Osteocyte (in vitro differentiated cells): ENCODE measurements around the gene ZKSCAN8. TPM values are rescaled to one million over a fixed set of nuclear protein-coding genes. Genes with fewer than 3 reads are reported as not detected.

Source experiments
- DNase-seq: peaks from one replicate; pipeline ENCODE4 v3.0.0; 2021; ENCODE audit warnings: mixed read lengths; ENCODE audit not compliant: unreplicated experiment; ENCODE audit errors: extremely low spot score
- H3K27ac Mint-ChIP-seq: one replicate; pipeline ENCODE4 v1.8.0; 2021; ENCODE audit warnings: mild to moderate bottlenecking, mixed read lengths; ENCODE audit not compliant: unreplicated experiment
- H3K27me3 Mint-ChIP-seq: one replicate; pipeline ENCODE4 v1.8.0; 2021; ENCODE audit warnings: mixed read lengths; ENCODE audit not compliant: unreplicated experiment
- H3K36me3 Mint-ChIP-seq: one replicate; pipeline ENCODE4 v1.8.0; 2021; ENCODE audit warnings: mixed read lengths; ENCODE audit not compliant: unreplicated experiment
- H3K4me1 Mint-ChIP-seq: one replicate; pipeline ENCODE4 v1.8.0; 2021; ENCODE audit warnings: mixed read lengths; ENCODE audit not compliant: unreplicated experiment
- H3K4me3 Mint-ChIP-seq: one replicate; pipeline ENCODE4 v1.8.0; 2021; ENCODE audit warnings: mild to moderate bottlenecking, moderate library complexity, mixed read lengths; ENCODE audit not compliant: unreplicated experiment
- H3K9me3 Mint-ChIP-seq: one replicate; pipeline ENCODE4 v1.8.0; 2021; ENCODE audit warnings: mixed read lengths; ENCODE audit not compliant: unreplicated experiment
- CTCF ChIP-seq: fragments of 200-600 bp; sonication (generic); IDR thresholded peaks from 2 replicates; pipeline ENCODE4 v1.5.0; 2021; ENCODE audit warnings: antibody characterized with exemption, mild to moderate bottlenecking, moderate library complexity
- total RNA-seq: library from RNA; stranded (reverse); gene quantifications from 2 replicates; pipeline ENCODE4 v1.2.1, GENCODE V29; 2021

ZKSCAN8 gene
- total RNA-seq, 1 donor from 2014 or later, result 36.3 TPM

DNA sequence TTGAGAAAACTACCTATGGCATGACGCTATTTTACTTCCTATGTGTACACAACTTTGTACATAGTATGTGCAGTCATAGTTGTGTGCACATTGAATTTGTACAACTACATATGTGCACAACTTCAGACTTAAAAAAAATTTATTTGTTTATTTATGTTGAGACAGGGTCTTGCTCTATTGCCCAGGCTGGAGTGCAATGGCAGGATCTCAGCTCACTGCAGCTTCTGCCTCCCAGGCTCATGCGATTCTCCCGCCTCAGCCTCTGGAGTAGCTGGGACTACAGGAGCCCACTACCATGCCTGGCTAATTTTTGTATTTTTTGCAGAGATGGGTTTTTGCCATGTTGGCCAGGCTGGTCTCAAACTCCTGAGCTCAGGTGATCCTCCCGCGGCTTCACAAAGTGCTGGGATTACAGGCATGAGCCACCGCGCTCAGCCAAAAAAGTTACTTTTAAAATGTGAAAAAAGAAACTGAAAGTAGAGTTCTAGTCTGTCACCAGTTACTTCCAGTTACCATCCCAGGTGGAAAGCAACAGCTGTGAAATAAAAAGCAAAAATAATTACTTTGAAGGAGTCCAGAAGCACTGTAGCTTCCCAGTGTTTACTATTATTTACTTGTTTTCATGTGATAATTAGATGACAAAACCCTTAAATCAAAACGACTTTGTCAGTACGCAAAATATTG is 1.7 kb upstream of the ZKSCAN8 start:
- peak overlapping the region; percentile 19 for H3K4me3 Mint-ChIP-seq
- H3K27ac Mint-ChIP-seq, result no peak overlapping the region
- peaks cover 7% of the 10 kb centered on the region for H3K36me3 Mint-ChIP-seq
- H3K9me3 Mint-ChIP-seq, result no peaks in the 10 kb centered on the region
- H3K4me1 Mint-ChIP-seq, result peaks cover 44% of the 10 kb centered on the region
- DNase-seq, result no peak
- TF ChIP-seq CTCF, result no peak
- H3K27me3 Mint-ChIP-seq, result no peaks in the 10 kb centered on the region

- Mint-ChIP-seq H3K27ac (no peak overlapping the region), H3K36me3 (peaks cover 14% of the 10 kb centered on the region), H3K9me3 (no peaks in the 10 kb centered on the region), H3K4me1 (peaks cover 45% of the 10 kb centered on the region), H3K4me3 (peak overlapping the region; percentile 19), H3K27me3 (no peaks in the 10 kb centered on the region)
- TF ChIP-seq CTCF, result no peak
- DNase-seq, result no peak
Observed at GRCh38 chr6:28140616-28141015, 1.1 kb upstream of the ZKSCAN8 start.

GRCh38 chr6:28142446-28142845 is 763 bp downstream of the ZKSCAN8 start:
- Mint-ChIP-seq H3K27me3 (no peaks in the 10 kb centered on the region), H3K36me3 (peaks cover 25% of the 10 kb centered on the region), H3K27ac (peak overlapping the region; percentile 93), H3K4me3 (peak overlapping the region; percentile 97), H3K9me3 (no peaks in the 10 kb centered on the region), H3K4me1 (peaks cover 40% of the 10 kb centered on the region)
- no peak for DNase-seq
- no peak for TF ChIP-seq CTCF

GRCh38 chr6:28145231-28145630 is 3.5 kb downstream of the ZKSCAN8 start:
- Mint-ChIP-seq H3K4me1 (peaks cover 31% of the 10 kb centered on the region), H3K36me3 (peaks cover 47% of the 10 kb centered on the region), H3K27ac (no peak overlapping the region), H3K9me3 (no peaks in the 10 kb centered on the region), H3K27me3 (no peaks in the 10 kb centered on the region), H3K4me3 (no peak overlapping the region)
- no peak for DNase-seq
- TF ChIP-seq CTCF, result no peak

DNA sequence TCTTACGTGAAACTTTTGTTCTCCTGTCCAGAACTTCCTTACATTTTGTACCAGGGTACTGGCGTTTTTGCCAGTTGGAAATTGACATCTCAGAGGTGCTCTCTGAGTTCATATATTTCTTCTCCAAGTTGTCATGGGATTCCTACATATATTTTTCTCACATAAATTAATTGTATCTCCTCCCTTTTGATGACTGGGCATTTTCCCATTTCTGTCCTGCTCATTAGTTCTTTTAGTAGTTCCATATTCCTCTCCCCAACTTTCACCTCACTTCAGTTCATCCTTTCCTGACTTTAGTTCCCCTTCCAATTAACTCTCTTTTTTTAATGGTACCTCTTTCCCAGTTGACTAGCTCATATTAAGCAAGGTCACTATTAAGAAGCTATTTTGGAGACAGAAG is 10.8 kb downstream of the ZKSCAN8 start:
- no peak for TF ChIP-seq CTCF
- no peak overlapping the region for H3K4me3 Mint-ChIP-seq
- H3K9me3 Mint-ChIP-seq, result peaks cover 5% of the 10 kb centered on the region
- no peak for DNase-seq
- no peaks in the 10 kb centered on the region for H3K27me3 Mint-ChIP-seq
- H3K36me3 Mint-ChIP-seq, result peaks cover 88% of the 10 kb centered on the region
- no peaks in the 10 kb centered on the region for H3K4me1 Mint-ChIP-seq
- no peak overlapping the region for H3K27ac Mint-ChIP-seq
